IMR-90 (cell line): ENCODE results near the gene MKS1. TPM values are rescaled to one million over a fixed set of nuclear protein-coding genes. Genes with fewer than 3 reads are reported as not detected.

ENCODE experiments used
- ATAC-seq: fragments of 200-7000 bp; cut with Tn5 transposase; 2 replicates; pipeline ENCODE4 v1.9.1; 2020; ENCODE audit warnings: low read depth, mild to moderate bottlenecking, moderate library complexity
- BruUV-seq: library from RNA; stranded (reverse); fragments of 400-500 nt; replicated peaks from 2 replicates; lab custom pipeline; 2021; lab: Mats Ljungman, UMichigan
- CTCF ChIA-PET: fragments of 300-600 bp; formaldehyde crosslinking; extraction: SDS; loops from one replicate; lab custom pipeline; 2021; ENCODE audit warnings: antibody characterized with exemption; lab: Yijun Ruan, JAX
- POLR2A ChIA-PET: fragments of 300-600 bp; sonication (Branson Sonifier 250); formaldehyde crosslinking; loops from one replicate; lab custom pipeline; 2022; ENCODE audit warnings: antibody characterized with exemption; ENCODE audit not compliant: unreplicated experiment; lab: Charles Lee
- DNase-seq: peaks from one replicate; pipeline ENCODE4 v3.0.0; 2013
- H2AFZ ChIP-seq: replicated peaks from 2 replicates; pipeline ENCODE3; 2013; ENCODE audit warnings: low read length, mild to moderate bottlenecking; ENCODE audit not compliant: poor library complexity
- H2AK5ac ChIP-seq: 2 replicates; pipeline ENCODE4 v1.6.1; 2013; ENCODE audit warnings: low read depth, low read length, inconsistent platforms
- H2AK9ac ChIP-seq: replicated peaks from 2 replicates; pipeline ENCODE3; 2013; ENCODE audit warnings: mild to moderate bottlenecking, low read depth, low read length, moderate library complexity; ENCODE audit not compliant: poor library complexity
- H2BK120ac ChIP-seq: 2 replicates; pipeline ENCODE4 v1.6.1; 2013; ENCODE audit warnings: low read depth, low read length, inconsistent platforms
- H2BK15ac ChIP-seq: 3 replicates; pipeline ENCODE4 v1.6.1; 2013; ENCODE audit warnings: low read depth, low read length, inconsistent platforms
- H2BK20ac ChIP-seq: 2 replicates; pipeline ENCODE4 v1.6.1; 2013; ENCODE audit warnings: low read depth, mild to moderate bottlenecking, inconsistent platforms, low read length, moderate library complexity
- H2BK5ac ChIP-seq: 2 replicates; pipeline ENCODE4 v1.6.1; 2013; ENCODE audit warnings: mild to moderate bottlenecking, low read depth, low read length, inconsistent platforms; ENCODE audit not compliant: poor library complexity, severe bottlenecking
- H3K14ac ChIP-seq: replicated peaks from 2 replicates; pipeline ENCODE4 v1.6.1; 2013; ENCODE audit warnings: low read depth, low read length, inconsistent platforms
- H3K18ac ChIP-seq: 2 replicates; pipeline ENCODE4 v1.6.1; 2013; ENCODE audit warnings: low read depth, low read length, control low read depth
- H3K23ac ChIP-seq: 2 replicates; pipeline ENCODE4 v1.6.1; 2013; ENCODE audit warnings: low read depth, low read length, inconsistent platforms
- H3K27ac ChIP-seq: 2 replicates; pipeline ENCODE4 v1.5.1; 2013; ENCODE audit warnings: mild to moderate bottlenecking, control low read depth, low read length; ENCODE audit not compliant: insufficient read depth
- H3K27me3 ChIP-seq: 2 replicates; pipeline ENCODE4 v1.6.1; 2013; ENCODE audit warnings: low read length; ENCODE audit not compliant: control insufficient read depth, insufficient read depth
- H3K36me3 ChIP-seq: 2 replicates; pipeline ENCODE4 v1.6.1; 2013; ENCODE audit warnings: low read length, mixed read lengths; ENCODE audit not compliant: control insufficient read depth, insufficient read depth
- H3K4ac ChIP-seq: 2 replicates; pipeline ENCODE4 v1.6.1; 2013; ENCODE audit warnings: low read depth, low read length, inconsistent platforms
- H3K4me1 ChIP-seq: 2 replicates; pipeline ENCODE4 v1.6.1; 2013; ENCODE audit warnings: low read length, mixed read lengths; ENCODE audit not compliant: control insufficient read depth, insufficient read depth
- H3K4me2 ChIP-seq: 2 replicates; pipeline ENCODE4 v1.6.1; 2013; ENCODE audit warnings: low read depth, mild to moderate bottlenecking, control low read depth, low read length, moderate library complexity
- H3K4me3 ChIP-seq: 2 replicates; pipeline ENCODE4 v1.5.1; 2013; ENCODE audit warnings: low read depth, mild to moderate bottlenecking, control low read depth, low read length, moderate library complexity; ENCODE audit not compliant: insufficient read depth
- H3K56ac ChIP-seq: 2 replicates; pipeline ENCODE4 v1.6.1; 2013; ENCODE audit warnings: low read length, inconsistent platforms; ENCODE audit not compliant: insufficient read depth; ENCODE audit errors: extremely low read depth
- H3K79me1 ChIP-seq, 2 experiments: 2 replicates each; pipeline ENCODE4 v1.6.1; 2013; ENCODE audit warnings: low read length in 2 of 2, inconsistent platforms in 1 of 2, low read depth in 1 of 2
- H3K9ac ChIP-seq: 2 replicates; pipeline ENCODE4 v1.6.1; 2013; ENCODE audit warnings: low read depth, low read length, control low read depth
- H3K9me1 ChIP-seq: 2 replicates; pipeline ENCODE4 v1.6.1; 2013; ENCODE audit warnings: low read length, inconsistent platforms; ENCODE audit not compliant: insufficient read depth
- H3K9me3 ChIP-seq: 2 replicates; pipeline ENCODE4 v1.6.1; 2013; ENCODE audit warnings: low read length; ENCODE audit not compliant: control insufficient read depth, insufficient read depth
- H4K20me1 ChIP-seq: 2 replicates; pipeline ENCODE4 v1.6.1; 2013; ENCODE audit warnings: low read length, inconsistent platforms; ENCODE audit not compliant: insufficient read depth
- H4K5ac ChIP-seq: 2 replicates; pipeline ENCODE4 v1.6.1; 2013; ENCODE audit warnings: mild to moderate bottlenecking, low read depth, low read length, control low read depth
- H4K8ac ChIP-seq, 2 experiments: 2 replicates each; pipeline ENCODE4 v1.6.1; 2013; ENCODE audit warnings: low read depth in 2 of 2, low read length in 2 of 2, control low read depth in 1 of 2, inconsistent platforms in 1 of 2
- H4K91ac ChIP-seq: 2 replicates; pipeline ENCODE4 v1.6.1; 2013; ENCODE audit warnings: low read depth, low read length, inconsistent platforms; ENCODE audit not compliant: insufficient read depth
- BHLHE40 ChIP-seq: fragments of 150-350 bp; IDR thresholded peaks from 2 replicates; pipeline ENCODE4 v1.6.1; 2016; ENCODE audit warnings: mild to moderate bottlenecking, low read depth, low read length
- CEBPB ChIP-seq: IDR thresholded peaks from 2 replicates; pipeline ENCODE4 v1.6.1; 2012; ENCODE audit warnings: low read depth, low read length, improper control_type of control experiment
- CHD1 ChIP-seq: IDR thresholded peaks from 2 replicates; pipeline ENCODE4 v1.6.1; 2012; ENCODE audit warnings: low read depth, low read length, improper control_type of control experiment
- CTCF ChIP-seq: conservative IDR thresholded peaks from 2 replicates; pipeline ENCODE4 v1.5.1; 2012; ENCODE audit warnings: mild to moderate bottlenecking, low read depth, low read length, improper control_type of control experiment
- ELK1 ChIP-seq: fragments of 150-350 bp; IDR thresholded peaks from 2 replicates; pipeline ENCODE4 v1.6.1; 2016; ENCODE audit warnings: low read depth, mild to moderate bottlenecking, low read length, moderate library complexity, borderline replicate concordance
- FOS ChIP-seq: fragments of 150-350 bp; IDR thresholded peaks from 2 replicates; pipeline ENCODE4 v1.6.1; 2016; ENCODE audit warnings: low read depth, low read length
- MAFK ChIP-seq: IDR thresholded peaks from 2 replicates; pipeline ENCODE4 v1.6.1; 2012; ENCODE audit warnings: low read depth, low read length, improper control_type of control experiment
- MAZ ChIP-seq: IDR thresholded peaks from 2 replicates; pipeline ENCODE4 v1.6.1; 2012; ENCODE audit warnings: low read depth, mild to moderate bottlenecking, low read length, improper control_type of control experiment, moderate library complexity, borderline replicate concordance
- MXI1 ChIP-seq: IDR thresholded peaks from 2 replicates; pipeline ENCODE4 v1.6.1; 2012; ENCODE audit warnings: low read depth, mild to moderate bottlenecking, low read length, moderate library complexity, borderline replicate concordance
- NFE2L2 ChIP-seq: fragments of 150-350 bp; IDR thresholded peaks from 2 replicates; pipeline ENCODE4 v1.6.1; 2016; ENCODE audit warnings: low read depth, mild to moderate bottlenecking, low read length
- RAD21 ChIP-seq: IDR thresholded peaks from 2 replicates; pipeline ENCODE4 v1.6.1; 2012; ENCODE audit warnings: low read length, improper control_type of control experiment
- RCOR1 ChIP-seq: IDR thresholded peaks from 2 replicates; pipeline ENCODE4 v1.6.1; 2012; ENCODE audit warnings: mild to moderate bottlenecking, low read length, improper control_type of control experiment; ENCODE audit not compliant: insufficient replicate concordance
- RFX5 ChIP-seq: IDR thresholded peaks from 2 replicates; pipeline ENCODE4 v1.8.0; 2012; ENCODE audit warnings: low read depth, mild to moderate bottlenecking, low read length, moderate library complexity
- SMC3 ChIP-seq: fragments of 150-350 bp; IDR thresholded peaks from 2 replicates; pipeline ENCODE4 v1.6.1; 2016; ENCODE audit warnings: low read depth, mild to moderate bottlenecking, antibody characterized with exemption, low read length, moderate library complexity
- USF2 ChIP-seq: fragments of 150-350 bp; IDR thresholded peaks from 2 replicates; pipeline ENCODE4 v1.6.1; 2017; ENCODE audit warnings: mild to moderate bottlenecking, antibody characterized with exemption, low read length, low read depth
- WGBS, 2 experiments: methylation state at CpG; one replicate each; pipeline versions ENCODE4 v1.1.5 to v1.1.7; 2013; ENCODE audit warnings: missing lambda C conversion rate in 2 of 2; ENCODE audit not compliant: insufficient read length in 1 of 2; ENCODE audit errors: extremely low coverage in 2 of 2; 5-methylcytosine and 5-hydroxymethylcytosine counted together
- dilution Hi-C: fragments of 300-500 bp; cut with HindIII; formaldehyde crosslinking; loops from one replicate; pipeline ENCODE4 v1.14.3; 2018; ENCODE audit warnings: low sequenced_read_pairs; ENCODE audit not compliant: unreplicated experiment
- in situ Hi-C: fragments of 300-500 bp; cut with MboI; formaldehyde crosslinking; loops from 3 replicates; pipeline ENCODE4 v1.14.3; 2019; ENCODE audit warnings: low sequenced_read_pairs, inconsistent platforms, mixed read lengths
- intact Hi-C: fragments of 100-400 bp; cut with micrococcal nuclease; formaldehyde crosslinking; loops from 2 replicates; pipeline ENCODE4 v1.10.0; 2022
- polyA plus RNA-seq, 3 experiments: library from polyadenylated mRNA; depleted of rRNA; stranded (reverse); fragments of >200 nt; gene quantifications; 2 replicates each; pipeline ENCODE4 v1.2.3, GENCODE V29; 2012; ENCODE audit warnings: low replicate concordance in 1 of 3
- total RNA-seq: library from RNA; depleted of rRNA; stranded (reverse); fragments of >200 nt; gene quantifications from 2 replicates; pipeline ENCODE4 v1.2.3, GENCODE V29; 2012

Gene MKS1
- total and polyA plus RNA-seq, 2 of the 4 experiments (the other 2 are of a cell fraction) = 11.5 to 13.2 TPM

- H2BK5ac ChIP-seq = no peak overlapping the region
- H3K9ac ChIP-seq = no peak overlapping the region
- H3K4me3 ChIP-seq = no peak overlapping the region
- intact Hi-C loops = no loop called here
- ChIA-PET CTCF (no interaction called here), POLR2A (no interaction called here)
- H2AFZ ChIP-seq = no peak overlapping the region
- H3K9me3 ChIP-seq = no peaks in the 10 kb centered on the region
- WGBS, 2 experiments = 60% methylated on average over 3 of the region's 10 CpGs; no CpG with 5 or more reads in 1 of the 2 experiments
- peak overlapping the region; percentile 55 for H2AK9ac ChIP-seq
- H3K27ac ChIP-seq = no peak overlapping the region
- no peak overlapping the region for H3K56ac ChIP-seq
- in situ Hi-C loops = no loop called here
- H3K4ac ChIP-seq = no peak overlapping the region
- no peaks in the 10 kb centered on the region for H3K36me3 ChIP-seq
- no peaks in the 10 kb centered on the region for H3K4me1 ChIP-seq
- no peak overlapping the region for H3K18ac ChIP-seq
- H3K9me1 ChIP-seq = 0 out of 2 replicates have a peak, but pooled peaks cover under 1% of the 10 kb centered on the region
- no peak overlapping the region for H2BK15ac ChIP-seq
- no peak overlapping the region for H4K91ac ChIP-seq
- H4K20me1 ChIP-seq = no peaks in the 10 kb centered on the region
- H3K14ac ChIP-seq = no peak overlapping the region
- H3K23ac ChIP-seq = no peak overlapping the region
- H3K79me1 ChIP-seq = no peaks in the 10 kb centered on the region
- TF ChIP-seq MAFK = no peak
- TF ChIP-seq NFE2L2 = no peak
- TF ChIP-seq MAZ = no peak
- TF ChIP-seq RFX5 = no peak
- TF ChIP-seq MXI1 = no peak
- TF ChIP-seq CEBPB = no peak
- no peak for TF ChIP-seq FOS
- no peak for TF ChIP-seq USF2
- TF ChIP-seq CTCF = no peak
- no peak for TF ChIP-seq RAD21
- TF ChIP-seq SMC3 = no peak
- no peak for TF ChIP-seq CHD1
- TF ChIP-seq BHLHE40 = no peak
- TF ChIP-seq RCOR1 = no peak
- TF ChIP-seq ELK1 = no peak
- no peak overlapping the region for H4K5ac ChIP-seq
- H4K8ac ChIP-seq = no peak overlapping the region
- dilution Hi-C loops = no loop called here
- H2AK5ac ChIP-seq = no peak overlapping the region
- H2BK20ac ChIP-seq = no peak overlapping the region
- no TSS peak for BruUV-seq
- ATAC-seq (peak; percentile 27; the same call in 1 of the 2 replicates), DNase-seq (peak; percentile 47)
- H3K4me2 ChIP-seq = no peak overlapping the region
- H2BK120ac ChIP-seq = no peak overlapping the region
- H3K27me3 ChIP-seq = peaks cover 9% of the 10 kb centered on the region
Observed at GRCh38 chr17:58184308-58184985, 34.6 kb downstream of the MKS1 start.
